WTC11 (cell line): ENCODE data around the gene FPGT.

Experiments used
- ATF2 ChIP-seq: sonication (generic); formaldehyde crosslinking; IDR thresholded peaks from 2 replicates; pipeline ENCODE4 v1.8.1; 2022; ENCODE audit warnings: low read depth, missing genetic modification reagents, borderline replicate concordance
- CTCF ChIP-seq: fragments of 200-600 bp; IDR thresholded peaks from 2 replicates; pipeline ENCODE4 v1.8.0; 2022; ENCODE audit warnings: antibody characterized with exemption
- FOXJ3 ChIP-seq: sonication (generic); formaldehyde crosslinking; IDR thresholded peaks from 2 replicates; pipeline ENCODE4 v1.9.0; 2021; ENCODE audit warnings: missing genetic modification reagents, mild to moderate bottlenecking, borderline replicate concordance
- GRHL2 ChIP-seq: fragments of 250-450 bp; sonication (Bioruptor Pico); IDR thresholded peaks from 2 replicates; pipeline ENCODE4 v1.8.0; 2022; ENCODE audit warnings: mild to moderate bottlenecking, moderate library complexity; ENCODE audit not compliant: insufficient replicate concordance, severe bottlenecking
- MAX ChIP-seq: sonication (generic); formaldehyde crosslinking; IDR thresholded peaks from 2 replicates; pipeline ENCODE4 v1.8.0; 2022; ENCODE audit warnings: mild to moderate bottlenecking, missing genetic modification reagents
- NR1H2 ChIP-seq: sonication (generic); formaldehyde crosslinking; IDR thresholded peaks from 2 replicates; pipeline ENCODE4 v1.9.0; 2021; ENCODE audit warnings: mild to moderate bottlenecking, moderate library complexity, missing genetic modification reagents
- PRRX2 ChIP-seq: fragments of 250-450 bp; sonication (Bioruptor Pico); IDR thresholded peaks from 2 replicates; pipeline ENCODE4 v1.8.0; 2021; ENCODE audit warnings: mild to moderate bottlenecking
- SP1 ChIP-seq: sonication (generic); formaldehyde crosslinking; conservative IDR thresholded peaks from 2 replicates; pipeline ENCODE4 v1.8.1; 2022; ENCODE audit warnings: missing genetic modification reagents
- TCF7 ChIP-seq: sonication (generic); formaldehyde crosslinking; IDR thresholded peaks from 2 replicates; pipeline ENCODE4 v1.8.0; 2022; ENCODE audit warnings: mild to moderate bottlenecking, low read depth, missing genetic modification reagents, moderate library complexity
- ZNF121 ChIP-seq: sonication (generic); formaldehyde crosslinking; IDR thresholded peaks from 2 replicates; pipeline ENCODE4 v1.8.0; 2023; ENCODE audit warnings: missing genetic modification reagents
- ZNF317 ChIP-seq: sonication (generic); formaldehyde crosslinking; IDR thresholded peaks from 2 replicates; pipeline ENCODE4 v1.8.1; 2023; ENCODE audit warnings: low read depth, mild to moderate bottlenecking, moderate library complexity, missing genetic modification reagents, borderline replicate concordance
- TF ChIP-seq, protein P1 (sequence below): sonication (generic); formaldehyde crosslinking; IDR thresholded peaks from 2 replicates; pipeline ENCODE4 v1.8.1; 2023; ENCODE audit warnings: mild to moderate bottlenecking, missing genetic modification reagents, borderline replicate concordance
- TF ChIP-seq, protein P2 (sequence below): sonication (generic); formaldehyde crosslinking; conservative IDR thresholded peaks from 2 replicates; pipeline ENCODE4 v1.8.1; 2023; ENCODE audit warnings: mild to moderate bottlenecking, low read depth, missing genetic modification reagents, moderate library complexity

GRCh38 chr1:74245168-74245772, 47.2 kb downstream of the FPGT start:
- TF ChIP-seq, protein P1, sequence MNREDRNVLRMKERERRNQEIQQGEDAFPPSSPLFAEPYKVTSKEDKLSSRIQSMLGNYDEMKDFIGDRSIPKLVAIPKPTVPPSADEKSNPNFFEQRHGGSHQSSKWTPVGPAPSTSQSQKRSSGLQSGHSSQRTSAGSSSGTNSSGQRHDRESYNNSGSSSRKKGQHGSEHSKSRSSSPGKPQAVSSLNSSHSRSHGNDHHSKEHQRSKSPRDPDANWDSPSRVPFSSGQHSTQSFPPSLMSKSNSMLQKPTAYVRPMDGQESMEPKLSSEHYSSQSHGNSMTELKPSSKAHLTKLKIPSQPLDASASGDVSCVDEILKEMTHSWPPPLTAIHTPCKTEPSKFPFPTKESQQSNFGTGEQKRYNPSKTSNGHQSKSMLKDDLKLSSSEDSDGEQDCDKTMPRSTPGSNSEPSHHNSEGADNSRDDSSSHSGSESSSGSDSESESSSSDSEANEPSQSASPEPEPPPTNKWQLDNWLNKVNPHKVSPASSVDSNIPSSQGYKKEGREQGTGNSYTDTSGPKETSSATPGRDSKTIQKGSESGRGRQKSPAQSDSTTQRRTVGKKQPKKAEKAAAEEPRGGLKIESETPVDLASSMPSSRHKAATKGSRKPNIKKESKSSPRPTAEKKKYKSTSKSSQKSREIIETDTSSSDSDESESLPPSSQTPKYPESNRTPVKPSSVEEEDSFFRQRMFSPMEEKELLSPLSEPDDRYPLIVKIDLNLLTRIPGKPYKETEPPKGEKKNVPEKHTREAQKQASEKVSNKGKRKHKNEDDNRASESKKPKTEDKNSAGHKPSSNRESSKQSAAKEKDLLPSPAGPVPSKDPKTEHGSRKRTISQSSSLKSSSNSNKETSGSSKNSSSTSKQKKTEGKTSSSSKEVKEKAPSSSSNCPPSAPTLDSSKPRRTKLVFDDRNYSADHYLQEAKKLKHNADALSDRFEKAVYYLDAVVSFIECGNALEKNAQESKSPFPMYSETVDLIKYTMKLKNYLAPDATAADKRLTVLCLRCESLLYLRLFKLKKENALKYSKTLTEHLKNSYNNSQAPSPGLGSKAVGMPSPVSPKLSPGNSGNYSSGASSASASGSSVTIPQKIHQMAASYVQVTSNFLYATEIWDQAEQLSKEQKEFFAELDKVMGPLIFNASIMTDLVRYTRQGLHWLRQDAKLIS, result no peak
- TF ChIP-seq NR1H2 (CRISPR knock-in tag) (no peak), ATF2 (no peak), CTCF (no peak), PRRX2 (no peak), GRHL2 (no peak), SP1 (CRISPR knock-in tag) (no peak), ZNF317 (no peak), FOXJ3 (CRISPR knock-in tag) (no peak), MAX (CRISPR knock-in tag) (no peak), ZNF121 (no peak), TCF7 (CRISPR knock-in tag) (no peak)
- TF ChIP-seq, protein P2, sequence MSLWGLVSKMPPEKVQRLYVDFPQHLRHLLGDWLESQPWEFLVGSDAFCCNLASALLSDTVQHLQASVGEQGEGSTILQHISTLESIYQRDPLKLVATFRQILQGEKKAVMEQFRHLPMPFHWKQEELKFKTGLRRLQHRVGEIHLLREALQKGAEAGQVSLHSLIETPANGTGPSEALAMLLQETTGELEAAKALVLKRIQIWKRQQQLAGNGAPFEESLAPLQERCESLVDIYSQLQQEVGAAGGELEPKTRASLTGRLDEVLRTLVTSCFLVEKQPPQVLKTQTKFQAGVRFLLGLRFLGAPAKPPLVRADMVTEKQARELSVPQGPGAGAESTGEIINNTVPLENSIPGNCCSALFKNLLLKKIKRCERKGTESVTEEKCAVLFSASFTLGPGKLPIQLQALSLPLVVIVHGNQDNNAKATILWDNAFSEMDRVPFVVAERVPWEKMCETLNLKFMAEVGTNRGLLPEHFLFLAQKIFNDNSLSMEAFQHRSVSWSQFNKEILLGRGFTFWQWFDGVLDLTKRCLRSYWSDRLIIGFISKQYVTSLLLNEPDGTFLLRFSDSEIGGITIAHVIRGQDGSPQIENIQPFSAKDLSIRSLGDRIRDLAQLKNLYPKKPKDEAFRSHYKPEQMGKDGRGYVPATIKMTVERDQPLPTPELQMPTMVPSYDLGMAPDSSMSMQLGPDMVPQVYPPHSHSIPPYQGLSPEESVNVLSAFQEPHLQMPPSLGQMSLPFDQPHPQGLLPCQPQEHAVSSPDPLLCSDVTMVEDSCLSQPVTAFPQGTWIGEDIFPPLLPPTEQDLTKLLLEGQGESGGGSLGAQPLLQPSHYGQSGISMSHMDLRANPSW (CRISPR knock-in tag), result no peak
